Suprapubic skin (tissue), 4 donors: ENCODE data around the gene IL36B.

ENCODE experiments used
- EP300 ChIP-seq: sonication (generic); formaldehyde crosslinking; IDR thresholded peaks from one replicate; pipeline ENCODE4 v1.6.1; 2017; ENCODE audit warnings: antibody characterized with exemption
- POLR2A ChIP-seq, 2 donors: fragments of 450-650 bp; IDR thresholded peaks; one replicate each; pipeline ENCODE4 v1.6.1; 2017; ENCODE audit warnings: antibody characterized with exemption in 2 of 2, mild to moderate bottlenecking in 2 of 2, moderate library complexity in 2 of 2
- POLR2AphosphoS5 ChIP-seq, 3 donors: sonication (generic); formaldehyde crosslinking; IDR thresholded peaks; one replicate each; pipeline ENCODE4 v1.6.1; 2017; ENCODE audit warnings: antibody characterized with exemption in 3 of 3
- TF ChIP-seq, protein P1 (sequence below), 2 donors: fragments of 200-600 bp in 1 of 2; fragments of 450-650 bp in 1 of 2; sonication (generic) in 1 of 2; IDR thresholded peaks; one replicate each; pipeline ENCODE4 v1.5.1; 2016 to 2019; ENCODE audit warnings: antibody characterized with exemption in 2 of 2, mild to moderate bottlenecking in 1 of 2, moderate library complexity in 1 of 2

- TF ChIP-seq, protein P1, sequence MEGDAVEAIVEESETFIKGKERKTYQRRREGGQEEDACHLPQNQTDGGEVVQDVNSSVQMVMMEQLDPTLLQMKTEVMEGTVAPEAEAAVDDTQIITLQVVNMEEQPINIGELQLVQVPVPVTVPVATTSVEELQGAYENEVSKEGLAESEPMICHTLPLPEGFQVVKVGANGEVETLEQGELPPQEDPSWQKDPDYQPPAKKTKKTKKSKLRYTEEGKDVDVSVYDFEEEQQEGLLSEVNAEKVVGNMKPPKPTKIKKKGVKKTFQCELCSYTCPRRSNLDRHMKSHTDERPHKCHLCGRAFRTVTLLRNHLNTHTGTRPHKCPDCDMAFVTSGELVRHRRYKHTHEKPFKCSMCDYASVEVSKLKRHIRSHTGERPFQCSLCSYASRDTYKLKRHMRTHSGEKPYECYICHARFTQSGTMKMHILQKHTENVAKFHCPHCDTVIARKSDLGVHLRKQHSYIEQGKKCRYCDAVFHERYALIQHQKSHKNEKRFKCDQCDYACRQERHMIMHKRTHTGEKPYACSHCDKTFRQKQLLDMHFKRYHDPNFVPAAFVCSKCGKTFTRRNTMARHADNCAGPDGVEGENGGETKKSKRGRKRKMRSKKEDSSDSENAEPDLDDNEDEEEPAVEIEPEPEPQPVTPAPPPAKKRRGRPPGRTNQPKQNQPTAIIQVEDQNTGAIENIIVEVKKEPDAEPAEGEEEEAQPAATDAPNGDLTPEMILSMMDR (IDR thresholded peaks at IDR 0.05): no peak
- TF ChIP-seq POLR2A (IDR thresholded peaks at IDR 0.05): no peak
- TF ChIP-seq POLR2AphosphoS5 (IDR thresholded peaks at IDR 0.05): no peak
- no peak for TF ChIP-seq EP300
Measured at GRCh38 chr2:112993831-112994230, 58.8 kb downstream of the IL36B start.
